GM19043 (cell line): Measurements from ENCODE around the gene MAP3K9.
"Not testable (repeated sequence)": the region's sequence is repeated elsewhere in the genome, so short reads cannot be mapped to it uniquely, and the experiment has no call there.

ENCODE experiments used
- ATAC-seq: cut with Tn5 transposase; IDR thresholded peaks from one replicate; pipeline ENCODE4 v1.9.1; 2021; ENCODE audit warnings: low read depth; ENCODE audit not compliant: unreplicated experiment

The MAP3K9 gene

GRCh38 chr14:70809225-70810219, at the start of gene MAP3K9:
Gene MAP3K9, minus strand, starts transcription at chr14:70809513. Its CDS starts 342 bp downstream, at chr14:70809171.
- ATAC-seq, result peak; percentile 86

DNA sequence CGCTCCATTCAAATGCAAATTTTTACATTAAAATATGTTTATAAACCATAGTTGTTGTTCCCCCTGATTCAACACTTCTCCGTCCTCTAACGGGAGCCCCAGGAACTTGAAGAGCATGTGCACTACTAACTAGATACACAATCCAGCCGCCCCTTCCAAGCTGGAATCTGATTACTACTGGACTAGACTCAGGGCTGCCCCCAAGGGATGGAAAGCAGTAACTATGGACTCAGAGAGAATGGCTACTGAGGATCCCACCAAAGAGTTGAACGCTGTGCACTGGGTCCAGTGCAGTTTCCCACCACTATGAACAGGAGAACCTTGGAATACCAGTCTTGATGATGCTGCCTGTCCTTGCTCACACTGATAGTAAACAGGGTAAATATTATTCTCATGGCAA, 49.3 kb upstream of the MAP3K9 start:
- no peak for ATAC-seq

- no peak for ATAC-seq
Measured at GRCh38 chr14:70857496-70857890, 48.2 kb upstream of the MAP3K9 start.

DNA sequence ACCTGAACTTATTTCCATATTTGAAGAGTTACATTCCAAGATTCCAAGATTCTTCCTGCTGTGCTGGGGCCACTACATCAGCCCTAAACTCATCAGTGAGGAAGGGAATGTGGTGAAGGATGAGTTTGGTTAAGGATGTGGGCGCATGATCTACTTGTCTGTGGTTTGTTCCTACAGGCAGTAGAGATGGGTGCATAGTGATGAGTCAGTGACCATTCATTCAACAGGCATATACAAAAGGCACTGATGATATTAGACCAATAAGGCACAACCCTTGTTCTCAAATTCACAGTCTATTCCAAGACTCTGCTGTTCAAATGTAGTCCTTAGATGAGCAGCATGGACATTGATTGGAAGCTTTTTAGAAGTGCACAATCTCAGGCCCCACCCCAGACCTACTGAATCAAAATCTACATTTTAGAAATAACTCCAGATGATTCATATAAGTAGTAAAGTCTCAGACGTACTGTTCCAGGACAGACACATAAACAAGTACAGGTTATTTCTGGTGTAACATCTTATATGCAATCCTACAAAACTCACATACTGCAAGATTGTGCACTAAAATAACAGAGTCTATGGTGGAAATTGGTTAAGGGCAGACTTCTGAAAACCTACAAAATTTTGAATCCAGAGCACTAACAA, 47.7 kb upstream of the MAP3K9 start:
- ATAC-seq, result no peak

DNA sequence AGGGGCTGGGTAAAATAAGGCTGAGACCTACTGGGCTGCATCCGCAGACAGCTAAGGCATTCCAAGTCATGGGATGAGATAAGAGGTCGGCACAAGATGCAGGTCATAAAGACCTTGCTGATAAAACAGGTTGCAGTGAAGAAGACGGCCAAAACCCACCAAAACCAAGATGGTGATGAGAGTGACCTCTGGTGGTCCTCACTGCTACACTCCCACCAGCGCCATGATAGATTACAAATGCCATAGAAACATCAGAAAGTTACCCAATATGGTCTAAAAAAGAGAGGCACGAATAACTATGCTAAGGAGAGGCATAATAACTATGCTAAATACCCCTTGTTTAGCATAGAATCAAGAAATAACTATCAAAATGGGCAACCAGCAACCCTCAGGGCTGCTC, 46.2 kb upstream of the MAP3K9 start:
- ATAC-seq, result no peak

DNA sequence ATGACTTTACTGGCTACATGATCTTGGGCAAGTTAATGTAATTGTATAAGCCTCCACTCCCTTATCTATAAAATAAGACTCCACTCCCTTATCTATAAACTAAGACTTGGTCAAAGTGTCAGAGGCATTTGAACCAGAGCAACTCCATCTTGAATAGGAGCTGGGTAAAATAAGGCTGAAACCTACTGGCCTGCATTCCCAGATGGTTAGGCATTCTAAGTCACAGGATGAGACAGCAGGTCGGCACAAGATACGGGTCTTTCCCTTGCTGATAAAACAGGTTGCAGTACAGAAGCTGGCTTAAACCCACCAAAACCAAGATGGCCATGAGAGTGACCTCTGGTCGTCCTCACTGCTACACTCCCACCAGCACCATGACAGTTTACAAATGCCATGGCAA, 44.3 kb upstream of the MAP3K9 start:
- not testable (repeated sequence) for ATAC-seq

DNA sequence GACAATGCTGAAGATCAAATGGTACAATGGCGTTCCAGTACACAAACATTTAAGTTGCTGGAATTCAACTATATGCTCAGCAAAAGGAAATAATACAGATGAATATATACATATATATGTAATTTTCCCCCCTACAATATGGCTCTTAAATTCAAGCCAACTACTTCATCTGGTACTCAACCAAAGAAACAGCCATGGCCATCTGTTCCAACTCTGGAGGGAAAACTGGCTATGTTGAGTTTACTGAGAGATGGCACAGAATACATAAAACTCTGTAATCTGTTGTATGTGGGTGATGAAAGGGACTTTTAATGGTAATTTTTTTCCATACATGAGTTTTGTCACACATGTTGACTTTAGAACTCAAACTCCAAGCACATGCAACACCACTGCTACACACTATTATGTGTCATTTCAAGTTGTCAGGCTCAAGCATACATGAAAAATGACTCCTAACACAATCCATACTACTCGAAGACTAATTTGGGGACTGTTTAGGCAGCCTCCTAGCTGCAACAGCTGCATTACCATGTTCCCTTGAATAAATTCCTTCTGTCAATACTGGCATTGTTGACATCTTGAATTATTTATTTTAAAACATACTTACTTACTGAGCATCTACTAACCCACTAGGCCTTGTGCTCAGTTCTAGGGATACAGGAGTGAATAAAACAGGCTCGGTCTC, 38.2 kb upstream of the MAP3K9 start:
- ATAC-seq, result no peak

GRCh38 chr14:70845601-70846000, 36.3 kb upstream of the MAP3K9 start:
- ATAC-seq, result no peak

DNA sequence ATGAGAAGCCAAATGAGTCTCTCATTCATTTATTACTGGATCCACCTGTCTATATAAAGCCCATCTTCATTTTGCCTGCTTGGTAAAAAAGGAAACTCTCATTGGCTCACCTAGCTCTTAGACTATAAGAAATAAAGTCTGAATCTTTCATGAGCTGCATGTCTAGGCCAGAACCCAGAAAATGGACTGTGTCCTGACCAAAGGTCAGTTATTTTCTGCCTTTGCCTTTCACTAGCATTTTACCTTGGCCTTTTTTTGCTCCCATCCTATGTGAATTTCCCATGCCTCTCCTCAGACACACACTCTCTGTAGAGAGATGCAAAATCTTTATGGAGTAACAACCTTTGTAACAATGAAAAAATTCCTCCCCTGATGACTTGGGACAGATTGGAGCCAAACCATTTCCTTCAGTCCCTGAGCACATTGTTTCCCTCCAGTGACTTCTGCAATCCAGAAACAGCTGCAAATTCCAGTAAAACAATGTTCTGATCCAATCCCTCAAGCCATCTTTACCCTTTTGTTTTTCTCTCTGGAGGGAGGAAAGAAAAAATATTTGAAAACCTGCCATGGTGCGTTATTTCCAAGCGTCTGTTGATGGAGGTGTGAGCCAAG, 33.6 kb upstream of the MAP3K9 start:
- ATAC-seq, result no peak

DNA sequence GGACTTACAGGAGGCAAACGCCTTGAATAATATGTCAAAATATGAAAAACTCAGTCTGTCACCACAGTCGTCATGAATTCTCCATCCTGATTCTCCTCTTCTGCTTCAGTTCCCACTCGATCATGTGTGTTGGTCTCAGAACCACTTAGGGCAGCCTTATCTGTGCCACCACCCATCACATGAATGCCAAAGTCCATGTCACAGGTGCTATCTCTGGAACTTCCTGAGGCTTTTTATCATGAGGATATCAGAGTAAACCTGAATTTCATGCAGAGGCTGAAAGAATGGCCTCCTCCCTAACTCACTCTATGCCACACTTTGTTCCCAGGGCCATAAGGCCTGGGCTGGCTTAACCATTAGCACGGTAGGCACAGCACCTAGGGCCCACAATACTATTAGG, 28.8 kb upstream of the MAP3K9 start:
- no peak for ATAC-seq

DNA sequence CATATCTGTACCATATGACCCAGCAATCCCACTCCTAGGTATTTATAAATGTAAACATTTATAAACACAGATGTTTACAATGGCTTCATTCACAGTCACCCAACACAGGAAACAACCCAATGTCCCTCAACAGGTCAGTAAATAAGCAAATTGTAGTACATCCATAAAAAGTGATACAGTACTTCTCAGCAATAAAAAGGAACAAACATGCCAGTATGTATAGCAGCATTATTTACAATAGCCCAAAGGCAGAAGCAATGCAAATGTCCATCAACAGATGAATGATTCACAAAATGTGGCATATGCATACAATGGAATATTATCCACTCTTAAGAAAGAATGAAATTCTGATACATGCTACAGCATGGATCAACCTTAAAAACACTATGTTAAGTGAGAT, 27.6 kb upstream of the MAP3K9 start:
- no peak for ATAC-seq

GRCh38 chr14:70833884-70834283, 24.6 kb upstream of the MAP3K9 start:
- ATAC-seq, result no peak

- ATAC-seq, result no peak
Measured at GRCh38 chr14:70832561-70833305, 23.4 kb upstream of the MAP3K9 start.

DNA sequence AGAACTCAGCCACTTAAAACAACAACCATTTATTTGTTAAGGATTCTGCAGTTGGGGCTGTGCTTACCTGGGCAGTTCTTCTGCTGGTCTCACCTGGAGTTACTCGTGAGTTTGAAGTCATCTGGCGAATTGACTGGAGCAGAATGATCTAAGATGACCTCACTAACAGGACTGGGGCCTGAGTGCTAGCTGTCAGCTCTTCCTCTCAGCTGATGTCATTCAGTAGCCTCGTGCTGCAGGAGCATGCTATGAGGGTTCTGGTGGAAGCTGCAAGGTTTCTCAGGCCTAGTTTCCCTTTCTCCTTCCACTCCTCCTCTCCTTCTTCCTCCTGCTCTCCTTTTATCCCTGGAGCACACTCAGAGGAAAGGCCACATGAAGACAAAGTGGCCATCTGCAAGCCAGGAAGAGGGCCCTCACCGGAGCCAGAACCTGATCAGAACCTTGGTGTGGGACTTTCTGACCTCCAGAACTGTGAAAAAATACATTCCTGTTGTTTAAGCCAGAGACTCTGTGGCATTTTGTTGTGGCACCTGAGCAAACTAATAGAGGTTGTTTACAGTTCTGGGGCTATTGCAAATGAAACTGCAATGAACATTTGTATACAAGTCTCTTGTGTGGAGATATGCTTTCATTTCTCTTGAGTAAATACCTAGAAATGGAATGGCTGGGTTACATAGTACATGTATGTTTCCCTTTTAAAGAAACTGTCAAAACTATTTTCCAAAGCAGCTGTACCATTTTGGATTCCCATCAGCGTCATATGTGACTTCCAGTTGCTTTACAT, 21.9 kb upstream of the MAP3K9 start:
- no peak for ATAC-seq

- ATAC-seq, result no peak
Measured at GRCh38 chr14:70828188-70828587, 18.9 kb upstream of the MAP3K9 start.

DNA sequence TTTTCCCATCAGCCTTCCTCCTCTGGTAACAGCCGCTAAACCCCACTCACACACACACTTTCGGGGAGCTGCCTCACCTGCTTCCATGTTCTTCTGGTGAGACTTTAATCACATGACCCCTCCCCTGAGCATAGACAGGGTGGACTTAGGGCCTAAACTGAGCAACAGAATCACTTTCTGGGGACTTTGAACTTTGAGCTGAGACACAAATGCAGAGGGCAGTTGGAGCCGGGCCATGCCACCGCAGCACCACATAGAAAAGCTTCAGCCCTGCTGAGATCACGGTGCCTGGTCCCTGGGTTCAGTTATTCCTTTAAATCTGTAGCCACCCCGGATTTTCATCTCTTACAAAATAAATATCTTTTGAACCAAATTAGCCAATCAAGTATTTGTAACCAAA, 18.4 kb upstream of the MAP3K9 start:
- ATAC-seq, result no peak

GRCh38 chr14:70827347-70827746, 18.0 kb upstream of the MAP3K9 start:
- ATAC-seq, result no peak

- no peak for ATAC-seq
Measured at GRCh38 chr14:70823281-70823680, 14.0 kb upstream of the MAP3K9 start.

GRCh38 chr14:70822530-70823185, 13.3 kb upstream of the MAP3K9 start:
- ATAC-seq, result no peak
